GM18858 (cell line): Measurements from ENCODE around the gene OR6C70.
"Not testable (repeated sequence)": the region's sequence is repeated elsewhere in the genome, so short reads cannot be mapped to it uniquely, and the experiment has no call there.

Experiments used
- ATAC-seq: cut with Tn5 transposase; IDR thresholded peaks from one replicate; pipeline ENCODE4 v1.9.1; 2021; ENCODE audit not compliant: unreplicated experiment

OR6C70 gene

GRCh38 chr12:55470088-55470829, at the start of gene OR6C70:
Gene OR6C70, minus strand, starts transcription at chr12:55470138. Its CDS starts 0 bp downstream, at chr12:55470138.
- no peak for ATAC-seq

- no peak for ATAC-seq
These were observed 46.5 kb upstream of the OR6C70 start for GRCh38 chr12:55516391-55516790.

GRCh38 chr12:55515696-55516095, 45.8 kb upstream of the OR6C70 start:
- ATAC-seq: no peak

- no peak for ATAC-seq
These were observed 31.7 kb upstream of the OR6C70 start for GRCh38 chr12:55501601-55502000.

- ATAC-seq: no peak
These were observed 29.9 kb upstream of the OR6C70 start for GRCh38 chr12:55499810-55500252.

- no peak for ATAC-seq
These were observed 29.3 kb upstream of the OR6C70 start for GRCh38 chr12:55499231-55499630.

GRCh38 chr12:55495490-55495889, 25.6 kb upstream of the OR6C70 start:
- ATAC-seq: no peak

GRCh38 chr12:55492078-55492477, 22.1 kb upstream of the OR6C70 start, which contains the start of gene OR6C68:
Gene OR6C68, plus strand, starts transcription at chr12:55492378. Its CDS starts 0 bp downstream, at chr12:55492378.
- no peak for ATAC-seq

GRCh38 chr12:55484284-55484683, 14.3 kb upstream of the OR6C70 start:
- ATAC-seq: not testable (repeated sequence)

- not testable (repeated sequence) for ATAC-seq
These were observed 9.2 kb upstream of the OR6C70 start for GRCh38 chr12:55479136-55479535.

- no peak for ATAC-seq
These were observed 2.3 kb upstream of the OR6C70 start for GRCh38 chr12:55472264-55472663.

- no peak for ATAC-seq
These were observed 647 bp downstream of the OR6C70 start for GRCh38 chr12:55469291-55469690.

GRCh38 chr12:55467836-55468235, 2.1 kb downstream of the OR6C70 start:
- ATAC-seq: no peak

- not testable (repeated sequence) for ATAC-seq
These were observed 5.0 kb downstream of the OR6C70 start for GRCh38 chr12:55464926-55465325.

GRCh38 chr12:55448825-55449224, 21.1 kb downstream of the OR6C70 start:
- ATAC-seq: no peak

- no peak for ATAC-seq
These were observed 23.6 kb downstream of the OR6C70 start for GRCh38 chr12:55446326-55446725.

GRCh38 chr12:55445357-55445756, 24.6 kb downstream of the OR6C70 start:
- ATAC-seq: no peak

- no peak for ATAC-seq
These were observed 26.2 kb downstream of the OR6C70 start, which contains the start of gene OR6C2 for GRCh38 chr12:55443776-55444175. Gene OR6C2, plus strand, starts transcription at chr12:55444076. Its CDS starts 8,138 bp downstream, at chr12:55452214.

GRCh38 chr12:55441233-55441632, 28.7 kb downstream of the OR6C70 start:
- ATAC-seq: not testable (repeated sequence)

GRCh38 chr12:55428331-55429243, 41.4 kb downstream of the OR6C70 start:
- no peak for ATAC-seq

GRCh38 chr12:55425954-55426353, 44.0 kb downstream of the OR6C70 start, which contains the start of gene OR6C76:
Gene OR6C76, plus strand, starts transcription at chr12:55426254. Its CDS starts 0 bp downstream, at chr12:55426254.
- no peak for ATAC-seq
